ENCODE measurements around the gene WDR26.
"Not testable (repeated sequence)": the region's sequence is repeated elsewhere in the genome, so short reads cannot be mapped to it uniquely, and the experiment has no call there.

Gene WDR26

DNA sequence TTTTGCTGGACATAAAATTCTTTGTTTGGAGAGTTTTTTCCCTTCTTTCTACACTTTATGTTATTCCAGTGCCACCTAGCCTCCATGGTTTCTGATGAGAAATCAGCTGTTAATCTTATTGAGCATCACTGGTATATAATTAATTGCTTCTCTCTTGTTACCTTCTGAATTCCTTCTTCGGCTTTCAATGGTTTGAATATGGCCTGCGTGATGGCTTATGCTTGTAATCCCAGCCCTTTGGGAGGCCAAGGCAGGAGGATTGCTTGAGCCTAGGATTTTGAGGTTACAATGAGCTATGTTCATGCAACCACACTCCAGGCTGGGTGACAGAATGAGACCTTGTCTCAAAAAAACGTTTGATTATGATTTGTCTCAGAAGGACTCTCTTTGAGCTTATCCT is 90.9 kb downstream of the WDR26 start:
- DNase-seq = no peak

DNA sequence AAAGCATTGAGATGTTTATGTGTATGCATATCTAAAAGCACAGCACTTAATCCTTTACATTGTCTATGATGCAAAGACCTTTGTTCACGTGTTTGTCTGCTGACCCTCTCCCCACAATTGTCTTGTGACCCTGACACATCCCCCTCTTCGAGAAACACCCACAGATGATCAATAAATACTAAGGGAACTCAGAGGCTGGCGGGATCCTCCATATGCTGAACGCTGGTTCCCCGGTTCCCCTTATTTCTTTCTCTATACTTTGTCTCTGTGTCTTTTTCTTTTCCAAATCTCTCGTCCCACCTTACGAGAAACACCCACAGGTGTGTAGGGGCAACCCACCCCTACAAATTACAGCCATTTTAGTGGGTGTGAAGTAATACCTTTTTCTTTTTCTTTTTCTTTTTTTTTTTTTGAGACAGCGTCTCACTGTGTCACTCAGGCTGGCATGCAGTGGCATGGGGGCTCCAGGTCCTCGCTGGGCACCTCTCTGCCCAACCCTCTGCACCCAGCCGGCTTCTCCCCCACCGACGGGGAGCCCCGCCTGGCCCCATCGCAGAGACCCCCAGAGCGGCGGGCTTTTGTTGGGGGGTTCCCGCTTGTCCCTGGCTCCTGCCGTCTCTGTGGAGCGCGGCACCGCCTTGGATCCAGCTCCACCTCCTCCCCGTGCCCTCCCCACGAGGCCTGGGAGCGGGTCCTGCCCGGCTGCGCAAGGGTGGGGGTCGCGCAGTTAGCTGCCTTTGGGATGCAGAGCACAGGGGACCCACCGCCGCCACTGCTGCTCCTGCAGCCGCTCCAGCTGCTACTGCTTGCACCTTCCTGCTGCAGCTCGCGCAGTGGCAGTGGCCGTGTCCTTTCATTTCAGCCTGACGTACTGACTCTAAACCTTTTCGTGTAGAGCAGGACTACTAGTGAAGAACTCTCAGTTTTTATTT is 93.9 kb downstream of the WDR26 start:
- not testable (repeated sequence) for DNase-seq

DNA sequence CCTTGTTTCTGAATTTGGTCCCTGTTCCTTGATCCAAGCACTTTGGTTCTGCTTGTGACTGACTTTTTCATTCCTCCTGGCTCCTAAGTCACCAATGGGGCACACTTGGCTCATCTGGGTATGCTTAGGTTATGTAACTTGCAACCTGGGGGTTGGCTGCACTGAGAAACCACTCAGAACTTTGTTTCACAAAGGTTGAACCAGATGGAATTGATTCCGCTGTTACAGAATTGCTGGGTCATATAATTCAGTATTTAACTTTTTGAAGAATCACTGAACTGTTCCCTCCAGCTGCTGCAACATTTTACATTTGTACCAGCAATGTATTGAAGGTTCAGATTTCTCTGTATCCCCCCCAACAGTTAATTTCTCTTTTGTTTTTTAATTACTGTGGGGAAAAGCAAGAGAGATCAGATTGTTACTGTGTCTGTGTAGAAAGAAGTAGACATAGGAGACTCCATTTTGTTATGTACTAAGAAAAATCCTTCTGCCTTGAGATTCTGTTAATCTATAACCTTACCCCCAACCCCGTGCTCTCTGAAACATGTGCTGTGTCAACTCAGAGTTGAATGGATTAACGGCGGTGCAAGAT is 95.1 kb downstream of the WDR26 start:
- no peak for DNase-seq

DNA sequence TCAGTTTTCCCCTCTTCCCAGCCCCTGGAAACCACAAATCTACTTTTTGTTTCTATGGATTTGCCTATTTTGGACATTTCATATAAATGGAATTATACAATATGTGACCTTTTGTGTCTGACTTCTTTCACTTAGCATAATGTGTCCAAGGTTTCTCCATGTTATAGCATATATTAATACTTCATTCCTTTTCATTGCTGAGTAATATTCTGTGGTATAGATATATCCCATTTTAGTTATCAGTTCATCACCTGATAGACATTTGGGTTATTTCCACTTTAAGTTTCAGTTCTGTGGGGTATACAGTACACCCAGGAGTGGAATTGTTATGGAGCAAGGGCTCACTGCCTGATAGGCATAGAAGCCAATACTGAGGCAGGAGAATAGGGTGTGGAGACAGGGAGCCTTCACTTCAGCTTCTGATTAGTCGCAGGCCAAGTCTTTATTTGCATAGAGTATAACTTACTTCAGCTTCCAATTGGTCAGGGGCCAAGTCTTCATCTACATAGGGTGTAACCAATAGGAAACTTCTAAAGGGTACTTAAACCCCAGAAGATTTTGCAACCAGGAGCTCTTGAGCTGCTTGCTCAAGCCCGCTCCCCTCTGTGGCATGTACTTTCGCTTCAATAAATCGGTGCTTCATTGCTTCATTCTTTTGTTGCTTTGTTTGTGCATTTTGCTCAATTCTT is 96.3 kb downstream of the WDR26 start:
- no peak for DNase-seq

Measured in T1000 (cell line).